NCI-H2196 (cell line): ENCODE measurements around the gene TMEM30A.
A peak's percentile ranks its signal among the peaks of the same experiment; 100 is the strongest.

Experiments
- DNase-seq: peaks from one replicate; lab custom pipeline; 2025; ENCODE audit not compliant: unreplicated experiment; lab: John Stamatoyannopoulos, UW

The TMEM30A gene

DNA sequence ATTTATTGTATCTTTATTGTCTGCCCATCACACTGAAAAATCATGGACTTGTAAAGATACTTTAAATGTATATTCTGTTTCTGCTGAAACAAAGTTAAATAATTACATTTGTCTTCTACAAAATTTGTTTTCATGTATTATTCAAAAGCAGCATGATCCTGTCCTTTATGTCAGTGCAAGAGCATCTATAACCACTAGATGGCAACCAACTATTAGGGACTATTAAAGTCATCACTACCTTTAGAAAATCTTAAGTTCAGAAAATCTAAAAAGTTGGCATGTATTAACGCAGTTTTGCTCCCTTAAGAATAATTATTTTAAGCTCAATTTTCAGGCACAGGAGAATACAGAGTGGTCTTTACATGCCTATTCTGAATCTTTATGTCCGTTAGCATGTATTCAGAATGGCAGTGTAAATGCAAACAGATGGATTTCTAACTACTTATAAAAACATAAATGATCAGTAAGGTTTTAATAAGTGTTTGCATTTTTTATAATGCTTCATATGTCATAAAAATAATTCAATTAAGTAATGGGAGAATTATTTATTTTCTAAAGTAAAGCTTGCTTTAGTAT, 17.8 kb downstream of the TMEM30A start:
- peak; percentile 62 for DNase-seq

DNA sequence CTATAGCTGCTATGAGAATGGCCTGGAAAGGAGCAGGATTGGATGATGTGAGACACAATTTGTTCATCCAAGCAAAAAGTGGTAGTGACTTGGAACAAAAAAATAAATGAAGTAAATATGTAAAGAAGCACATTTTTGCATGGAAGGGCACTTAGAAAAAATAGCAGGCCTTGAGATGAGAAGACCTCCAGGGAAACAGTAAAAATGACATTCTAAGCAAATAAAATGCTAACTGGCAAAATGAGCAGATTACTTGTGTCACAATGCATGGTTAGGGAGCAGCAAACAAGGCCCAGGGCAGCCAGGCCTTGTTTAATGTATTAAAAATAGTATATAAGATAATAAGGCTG, 21.2 kb downstream of the TMEM30A start:
- no peak for DNase-seq

DNA sequence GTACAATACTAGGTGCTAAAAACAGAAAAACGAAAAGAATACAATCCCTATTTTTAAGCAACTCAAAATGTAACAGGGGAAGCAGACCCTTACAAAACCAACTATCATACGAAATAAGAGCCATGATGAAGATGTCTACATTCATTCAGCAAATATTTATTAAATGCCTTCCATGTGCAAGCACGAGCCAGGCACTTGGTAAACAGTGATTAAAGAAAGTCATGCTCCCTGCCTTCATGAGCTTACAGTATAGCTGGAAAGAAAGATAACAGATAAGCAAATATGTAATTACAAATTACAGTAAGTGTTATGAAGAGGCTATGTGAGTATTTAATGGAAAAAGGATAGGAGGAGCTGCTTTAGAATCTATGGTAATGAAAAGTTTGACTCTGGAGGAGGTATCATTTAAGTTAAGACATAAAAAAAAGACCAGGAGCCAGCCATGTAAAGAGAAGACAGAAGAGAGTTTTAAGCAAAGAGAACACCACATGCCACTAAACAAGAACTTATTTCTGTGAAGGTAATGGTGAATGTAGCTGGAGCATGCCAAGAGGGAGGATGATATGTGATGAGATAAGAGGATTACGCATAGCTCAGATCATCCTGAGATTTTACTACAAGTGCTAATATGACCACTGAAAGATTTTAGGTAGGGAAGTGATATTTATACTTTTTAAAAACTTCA, 21.7 kb downstream of the TMEM30A start:
- DNase-seq = no peak

DNA sequence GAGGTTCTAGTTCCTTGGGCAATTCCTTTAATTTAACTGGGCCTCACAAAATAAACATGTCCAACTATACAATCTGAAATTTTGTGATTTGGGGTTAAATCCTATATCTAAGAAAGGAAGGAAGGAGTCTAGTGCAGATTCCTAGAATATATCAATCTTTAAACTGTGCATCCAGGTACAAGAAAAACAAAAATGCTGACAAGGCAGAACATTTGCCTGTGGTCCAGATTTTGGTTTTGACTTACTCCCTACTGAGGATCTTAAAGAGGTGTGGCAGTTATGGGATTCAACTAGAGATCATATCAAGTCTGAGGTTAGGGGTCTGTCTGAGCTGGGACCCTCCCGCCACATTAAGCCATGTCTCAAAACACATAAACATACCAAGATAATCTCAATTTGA, 23.3 kb downstream of the TMEM30A start:
- no peak for DNase-seq

DNA sequence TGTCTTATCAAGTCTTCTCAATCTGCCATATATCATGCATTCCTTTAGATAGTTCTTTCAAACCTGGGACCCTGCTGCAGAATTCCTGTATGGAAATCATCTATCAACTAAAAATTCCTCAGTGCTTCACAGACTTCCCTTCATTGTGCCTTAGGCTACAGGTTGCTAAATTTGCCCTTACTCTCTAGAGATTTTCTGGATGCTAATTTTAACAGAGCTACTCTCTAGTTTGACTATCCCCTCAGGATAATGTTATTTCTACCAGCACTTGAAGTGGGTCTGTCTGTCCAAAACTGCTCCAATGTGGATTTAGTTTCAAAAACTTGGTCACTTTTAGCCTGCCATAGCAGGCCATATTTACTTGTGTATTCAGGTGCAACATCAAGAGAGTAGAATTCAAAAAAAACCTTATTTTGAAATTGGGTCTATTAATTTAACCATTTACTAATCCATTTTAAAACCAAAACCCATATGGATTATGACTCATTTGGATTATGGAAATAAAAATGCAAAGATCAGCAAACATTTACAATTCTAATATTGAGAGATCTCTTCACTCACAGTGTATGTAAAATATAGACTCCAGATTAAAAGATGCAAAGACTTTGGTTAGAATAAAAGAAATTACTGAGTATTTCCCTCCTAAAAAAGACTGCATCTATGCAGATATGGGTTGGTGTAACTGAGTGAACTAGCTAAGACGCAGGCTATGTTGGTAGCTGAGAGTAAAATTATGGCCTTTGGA, 27.1 kb downstream of the TMEM30A start:
- no peak for DNase-seq

DNA sequence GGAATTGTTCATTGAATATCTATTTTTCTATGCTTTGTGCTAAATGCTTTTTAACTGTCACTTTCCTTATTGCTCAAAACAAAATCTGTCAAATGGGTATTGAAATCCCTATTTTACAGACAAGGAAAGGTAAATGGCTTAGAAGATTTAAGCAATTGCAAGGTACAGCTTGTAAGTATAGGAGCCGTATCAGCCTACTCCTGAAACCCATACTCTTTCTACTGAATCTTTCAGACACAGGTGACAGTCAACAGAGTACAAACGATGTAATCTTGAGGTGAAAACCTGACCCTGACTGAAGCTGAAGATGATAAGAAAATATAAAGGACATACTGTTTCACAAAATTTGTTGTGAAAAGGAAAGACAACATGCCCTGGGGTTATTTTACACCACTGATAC, 34.0 kb downstream of the TMEM30A start:
- no peak for DNase-seq

DNA sequence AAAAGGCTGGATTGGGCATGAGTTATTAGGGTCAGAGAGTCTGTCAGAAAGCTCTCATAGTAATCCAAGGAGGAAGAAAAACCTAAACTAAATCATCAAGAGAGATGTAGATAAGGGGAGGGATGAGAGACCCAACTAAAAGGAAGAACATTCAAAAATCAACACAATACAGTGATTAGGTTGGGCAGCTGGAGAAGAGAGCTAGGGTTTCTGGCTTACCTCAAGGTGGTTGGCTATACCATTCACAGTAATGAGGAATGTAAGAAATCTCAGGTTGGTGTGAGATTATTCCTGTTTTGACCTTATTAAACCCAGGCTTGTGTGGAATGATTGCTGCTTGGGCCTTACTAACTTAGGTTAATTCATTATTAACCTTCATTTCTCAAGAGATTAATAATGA, 34.8 kb downstream of the TMEM30A start:
- no peak for DNase-seq

DNA sequence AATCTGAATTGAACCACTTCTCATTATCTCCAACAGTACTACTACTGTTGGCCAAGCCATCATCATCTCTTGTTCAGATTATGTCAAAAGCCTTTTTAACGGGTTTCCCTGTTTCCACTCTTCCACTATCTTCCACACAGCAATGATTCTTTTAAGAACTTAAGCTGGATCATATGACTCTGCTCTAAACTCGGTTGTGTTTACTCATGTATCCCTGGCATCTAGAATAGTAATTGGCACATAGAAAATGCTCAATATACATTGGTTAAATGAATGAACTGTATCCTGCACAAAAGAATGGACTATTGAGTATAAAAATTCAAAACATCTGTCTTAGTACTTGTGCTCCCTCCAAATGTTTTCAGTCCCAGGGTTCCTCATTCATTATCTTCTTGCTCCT, 38.2 kb downstream of the TMEM30A start:
- no peak for DNase-seq

DNA sequence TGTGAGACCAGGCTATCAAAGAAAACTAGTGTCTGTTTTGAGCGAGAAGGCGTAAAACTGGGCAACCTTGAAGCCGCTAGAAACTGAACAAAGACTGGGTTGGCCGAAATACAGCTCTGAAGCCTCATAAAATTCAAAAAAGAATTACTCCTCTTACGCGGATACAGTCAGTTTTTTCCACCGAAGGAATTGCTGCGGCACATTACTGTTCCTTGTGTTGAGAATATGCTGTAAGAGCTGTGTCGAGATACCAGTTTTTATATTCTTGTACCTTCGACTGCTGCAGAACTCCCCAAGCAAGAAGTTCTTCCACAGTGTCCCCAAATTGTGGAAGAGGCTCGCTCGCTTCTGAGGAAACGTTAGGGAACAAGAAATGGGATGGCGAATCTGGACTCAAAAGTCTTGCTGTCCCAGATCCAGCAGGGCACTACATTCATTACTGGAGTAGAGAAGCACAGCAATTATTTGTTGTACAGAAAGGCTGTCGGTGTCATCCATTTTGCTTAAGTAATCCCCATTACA, 40.5 kb downstream of the TMEM30A start:
- DNase-seq = no peak

DNA sequence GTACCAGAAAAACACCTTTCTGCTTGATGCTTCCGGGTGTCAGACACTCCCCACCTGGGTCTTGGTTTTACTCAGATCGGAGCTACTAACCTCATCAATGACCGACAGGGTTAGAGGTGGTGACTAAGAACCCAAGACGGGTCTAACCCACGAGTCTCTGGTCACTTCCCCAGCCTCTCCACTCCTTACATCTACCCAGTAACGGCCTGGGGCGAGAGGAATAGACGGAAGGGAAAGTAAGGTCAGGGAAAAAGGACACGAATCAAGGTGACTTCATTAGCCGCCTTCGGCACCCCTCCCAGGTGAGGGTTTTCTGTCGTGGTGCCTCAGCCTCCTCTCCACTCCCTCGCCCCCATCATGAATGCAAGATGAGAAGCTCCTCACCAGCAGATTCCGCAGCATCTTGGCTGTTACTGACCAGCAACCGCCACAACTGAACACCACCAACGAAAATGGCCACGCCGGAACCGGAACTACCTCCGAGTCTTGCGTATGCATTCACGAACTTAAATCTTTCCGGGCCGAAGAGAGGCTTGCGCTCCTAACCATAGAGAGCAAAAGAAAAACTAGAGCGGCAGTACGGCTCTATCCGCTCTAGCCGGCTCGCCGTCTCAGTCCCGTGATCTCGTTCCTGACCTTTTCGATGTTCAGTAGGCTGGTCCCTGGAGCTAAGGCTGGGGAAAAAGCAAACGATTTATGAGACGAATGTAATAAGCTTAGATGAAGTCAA, 41.1 kb downstream of the TMEM30A start, which contains the start of gene COX7A2:
Gene COX7A2 (minus strand): TSS at position 469 of the 730 bp plus-strand sequence. CDS start 67 bp downstream, at position 402.
- peak; percentile 94 for DNase-seq

DNA sequence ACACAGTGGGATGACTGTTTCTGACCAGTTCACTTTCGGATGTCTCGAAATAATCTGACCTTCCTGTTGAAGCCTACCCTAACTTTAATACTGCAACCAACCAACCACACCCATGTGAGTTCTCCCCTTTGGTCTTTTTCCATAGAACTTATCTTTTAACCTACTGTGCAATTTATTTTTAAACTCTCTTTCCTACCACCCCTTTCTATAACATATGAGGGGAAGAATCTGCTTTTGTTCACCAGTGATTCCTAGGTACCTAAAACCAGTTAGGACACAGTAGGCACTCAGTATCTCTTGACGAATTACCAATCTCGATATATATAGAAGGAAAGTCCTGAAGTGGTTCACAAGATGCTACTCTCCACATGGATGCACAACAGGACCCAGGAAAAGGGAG, 48.0 kb downstream of the TMEM30A start:
- DNase-seq = no peak

DNA sequence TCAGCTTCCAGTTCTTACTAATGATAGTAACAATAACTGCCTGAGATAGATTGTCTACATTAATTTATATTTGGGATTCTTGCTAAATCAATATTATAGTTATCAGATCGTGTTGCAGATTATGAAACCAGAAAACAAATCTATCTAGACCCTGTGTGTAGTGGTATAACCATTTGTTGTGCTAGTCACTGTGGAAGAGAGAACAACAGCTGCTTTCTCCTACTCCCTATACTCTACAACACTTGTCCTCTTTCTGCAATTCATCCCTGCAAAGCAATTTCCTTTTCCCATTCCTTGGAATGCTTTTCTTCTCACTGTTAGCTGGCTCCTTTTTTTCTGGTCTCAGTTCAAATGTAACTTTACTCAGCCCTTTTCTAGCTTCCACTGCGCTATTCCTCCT, 49.3 kb downstream of the TMEM30A start:
- no peak for DNase-seq

DNA sequence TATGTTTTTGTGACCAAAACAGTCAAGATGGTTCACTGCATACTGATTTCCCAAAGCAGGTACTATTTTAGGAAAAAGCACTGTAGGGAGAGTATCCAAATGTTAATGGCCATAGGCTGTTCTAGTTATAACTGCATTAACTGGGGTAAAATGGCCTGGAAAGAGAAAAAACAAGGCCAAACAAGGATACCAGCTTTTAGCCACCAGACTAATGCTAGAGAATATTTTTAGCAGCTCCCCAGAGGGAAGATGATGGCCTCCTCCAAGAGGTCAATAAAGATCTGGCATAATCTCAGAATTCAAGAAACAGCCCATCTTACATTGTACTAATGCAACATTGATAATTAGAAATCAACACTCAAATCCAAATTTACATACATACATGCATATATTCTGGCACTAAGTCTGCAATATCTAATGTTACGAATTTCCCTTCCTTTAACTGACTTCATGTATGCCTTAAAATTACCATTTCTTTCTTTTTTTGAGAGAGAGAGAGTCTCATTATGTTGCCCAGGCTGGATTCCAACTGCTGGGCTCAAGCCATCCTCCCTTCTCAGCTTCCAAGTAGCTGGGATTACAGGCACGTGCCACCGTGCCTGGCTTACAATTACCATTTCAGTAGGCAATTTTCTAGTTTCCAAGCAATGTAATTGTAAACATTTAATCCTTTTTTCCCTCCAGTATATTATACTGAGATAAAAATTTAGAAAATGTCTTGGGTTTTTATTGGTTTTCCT, 50.3 kb downstream of the TMEM30A start:
- DNase-seq = no peak

DNA sequence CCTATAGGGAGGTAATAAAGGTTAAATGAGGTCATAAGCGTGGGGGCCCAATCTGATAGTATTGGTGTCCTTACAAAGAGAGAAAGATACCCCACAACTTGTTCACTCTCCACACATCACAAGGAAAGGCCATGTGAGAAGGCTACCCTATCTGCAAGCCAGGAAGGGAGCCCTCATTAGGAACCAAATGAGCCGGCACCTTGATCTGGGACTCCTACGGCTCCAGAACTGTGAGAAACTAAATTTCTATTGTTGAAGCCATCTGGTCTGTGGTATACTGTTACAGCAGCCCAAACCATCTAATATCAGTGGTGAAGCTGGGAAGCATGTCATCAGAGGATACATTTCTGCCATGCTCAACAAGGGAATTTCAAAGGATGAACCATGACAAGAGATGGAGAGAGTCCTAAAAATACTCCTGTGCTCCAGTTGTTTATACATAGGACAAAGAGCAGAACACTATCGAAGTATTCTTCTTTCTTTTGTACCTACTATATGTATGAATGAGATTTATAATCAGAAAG, 51.4 kb downstream of the TMEM30A start:
- DNase-seq = no peak

DNA sequence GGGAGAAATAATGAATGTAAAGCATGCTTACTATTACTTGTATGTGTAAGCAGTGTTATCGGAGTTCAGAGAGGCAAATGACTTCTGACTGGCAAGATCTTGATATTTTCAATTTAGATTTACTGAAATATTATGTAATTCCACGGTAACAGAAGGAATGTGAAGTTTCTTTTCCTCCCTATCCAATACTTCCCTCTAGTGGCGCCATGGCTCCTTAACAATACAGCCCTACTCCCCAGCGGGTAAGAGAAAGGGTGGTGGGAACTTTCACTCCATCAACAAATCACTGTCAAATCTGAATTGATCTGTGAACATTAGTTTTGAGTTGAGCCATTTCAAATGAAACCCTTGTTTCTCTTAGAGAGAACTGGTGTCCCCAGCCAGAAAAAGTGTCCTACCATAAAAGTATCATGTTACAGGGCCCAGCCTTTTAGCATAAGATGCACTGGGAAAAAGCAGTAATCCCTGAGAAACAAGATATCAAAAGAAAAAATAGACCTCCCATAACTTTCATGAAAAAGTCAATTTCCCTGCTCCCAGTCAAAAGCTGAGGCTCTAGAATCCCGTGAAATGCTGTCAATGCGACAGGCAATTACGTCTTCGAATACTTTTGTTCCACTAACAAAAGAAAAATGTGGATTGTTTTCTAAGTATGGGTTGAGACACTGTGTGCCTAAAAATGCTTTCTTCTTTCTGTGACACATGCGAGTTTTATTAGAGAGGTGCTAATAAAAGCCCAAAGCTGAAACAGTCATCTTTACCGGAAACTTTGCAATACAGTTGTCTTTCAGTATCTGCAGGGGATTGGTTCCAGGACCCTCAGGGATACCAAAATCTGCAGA, 53.9 kb downstream of the TMEM30A start:
- no peak for DNase-seq

DNA sequence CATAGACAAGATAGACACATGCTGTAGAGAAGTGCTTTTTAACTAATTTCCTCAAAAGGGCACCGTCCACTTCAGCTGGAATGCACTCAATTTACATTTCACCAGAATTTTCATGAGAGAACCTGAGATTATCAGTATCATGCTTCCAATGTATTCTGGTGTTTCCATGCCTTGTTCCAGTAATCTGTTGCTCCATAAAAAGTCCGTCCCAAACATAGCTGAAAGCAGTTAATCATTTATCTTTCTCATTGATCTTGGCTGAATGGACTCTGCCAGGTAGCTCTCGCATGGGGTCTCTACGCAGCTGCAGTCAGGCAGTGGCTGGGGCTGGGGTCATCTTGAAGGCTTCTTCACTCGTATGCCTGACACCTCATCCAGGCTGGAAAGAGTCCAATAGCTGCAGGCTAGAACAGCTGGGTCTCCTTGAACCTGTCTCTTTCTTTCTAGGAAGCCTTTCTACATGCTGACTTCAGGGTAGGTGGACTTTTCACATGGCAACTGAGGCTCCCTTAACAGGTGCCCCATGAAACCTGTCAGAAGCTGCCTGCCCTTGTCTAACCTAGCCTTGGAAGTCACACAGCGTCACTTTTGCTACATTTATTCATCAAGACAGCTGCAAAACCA, 60.2 kb downstream of the TMEM30A start:
- DNase-seq = no peak

DNA sequence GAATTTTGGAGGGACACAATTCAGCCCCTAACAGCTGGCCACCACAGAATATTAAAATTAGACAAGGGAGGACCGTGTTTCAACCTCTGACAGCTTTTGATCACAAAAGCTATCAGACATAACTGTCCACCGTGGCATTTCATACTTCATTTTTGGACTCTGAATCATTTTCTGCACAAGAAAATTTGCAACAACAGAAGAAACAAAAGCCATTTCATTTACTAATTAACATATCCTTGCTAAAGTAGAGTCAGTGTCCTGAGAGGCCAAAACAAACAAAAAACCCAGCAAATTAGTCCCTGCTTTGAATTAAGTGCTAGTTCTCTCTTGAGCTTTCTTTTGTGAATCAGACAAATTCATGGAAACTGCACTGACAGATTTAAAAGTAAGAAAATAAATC, 61.2 kb downstream of the TMEM30A start:
- DNase-seq = no peak

DNA sequence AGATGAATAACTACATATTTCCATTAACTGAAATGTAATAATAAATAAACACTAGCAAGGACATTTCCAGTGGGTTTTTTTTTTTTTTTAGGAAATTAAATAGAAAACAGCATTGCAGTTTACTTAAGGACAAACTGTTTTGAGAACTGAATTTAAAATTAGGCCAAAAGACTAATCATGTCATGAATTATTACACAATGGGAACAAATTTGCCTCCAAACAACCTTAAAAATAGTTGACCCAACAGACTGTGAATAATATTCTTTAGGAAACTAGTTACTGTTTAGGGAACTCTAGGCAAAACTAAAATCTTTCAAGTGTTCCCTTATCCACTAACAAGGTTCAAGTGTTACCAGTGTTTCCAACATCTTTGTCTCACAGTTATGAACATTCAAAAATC, 62.3 kb downstream of the TMEM30A start:
- DNase-seq = no peak

DNA sequence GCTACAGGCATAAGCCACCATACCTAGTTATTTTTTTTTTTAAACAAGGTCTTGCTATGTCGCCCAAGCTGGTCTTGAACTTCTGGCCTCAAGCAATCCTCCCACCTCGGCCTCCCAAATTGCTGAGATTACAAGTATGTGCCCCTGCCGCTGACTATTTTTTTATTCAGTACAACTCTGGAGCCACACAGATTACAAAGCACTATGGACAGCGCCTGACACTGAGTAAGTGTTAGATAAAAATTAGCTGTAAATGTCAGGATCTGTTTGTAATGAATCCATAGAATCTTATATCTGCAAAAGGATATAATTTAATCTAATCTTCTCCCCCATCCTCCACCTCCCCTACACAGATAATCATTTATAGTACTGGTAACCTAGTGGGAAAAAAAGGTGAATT, 63.5 kb downstream of the TMEM30A start:
- DNase-seq = no peak
